Panc1 (cell line): ENCODE results near the gene PARVB. TPM values are rescaled to one million over a fixed set of nuclear protein-coding genes. Genes with fewer than 3 reads are reported as not detected.

ENCODE experiments used
- ATAC-seq: fragments of 200-7000 bp; cut with Tn5 transposase; 2 replicates; pipeline ENCODE4 v1.9.1; 2020; ENCODE audit warnings: mild to moderate bottlenecking, moderate library complexity
- BruUV-seq: library from RNA; stranded (reverse); fragments of 400-500 nt; replicated peaks from 2 replicates; lab custom pipeline; 2021; lab: Mats Ljungman, UMichigan
- CTCF ChIA-PET: fragments of 300-600 bp; sonication (Branson Sonifier 250); formaldehyde crosslinking; loops from one replicate; lab custom pipeline; 2022; ENCODE audit warnings: antibody characterized with exemption; lab: Charles Lee
- POLR2A ChIA-PET: fragments of 300-600 bp; sonication (Branson Sonifier 250); formaldehyde crosslinking; loops from one replicate; lab custom pipeline; 2022; ENCODE audit warnings: antibody characterized with exemption; lab: Charles Lee
- DNase-seq: peaks from one replicate; pipeline ENCODE4 v3.0.0-alpha.2; 2010; ENCODE audit warnings: low read depth, low spot score
- H3K27ac ChIP-seq: 2 replicates; pipeline ENCODE4 v1.5.1; 2011; ENCODE audit warnings: mild to moderate bottlenecking, low read length, inconsistent platforms
- H3K27me3 ChIP-seq: fragments of 200-500 bp; sonication (Bioruptor generic); 2 replicates; pipeline ENCODE4 v1.6.0; 2014; ENCODE audit warnings: low read length, inconsistent platforms; ENCODE audit not compliant: control insufficient read depth, insufficient read depth
- H3K36me3 ChIP-seq: fragments of 200-500 bp; sonication (Bioruptor generic); 2 replicates; pipeline ENCODE4 v1.5.1; 2014; ENCODE audit warnings: inconsistent platforms, mild to moderate bottlenecking, low read length, moderate library complexity; ENCODE audit not compliant: control insufficient read depth, insufficient read depth
- H3K4me1 ChIP-seq: 2 replicates; pipeline ENCODE4 v1.5.1; 2011; ENCODE audit warnings: inconsistent platforms, mild to moderate bottlenecking, low read length, moderate library complexity; ENCODE audit not compliant: control insufficient read depth, insufficient read depth
- H3K4me3 ChIP-seq, 2 experiments: 2 replicates each; pipeline ENCODE4 v1.5.1; 2011 to 2012; ENCODE audit warnings: low read depth in 2 of 2, low read length in 2 of 2, mild to moderate bottlenecking in 2 of 2, inconsistent platforms in 1 of 2, moderate library complexity in 1 of 2
- H3K9me3 ChIP-seq: fragments of 200-500 bp; sonication (Bioruptor generic); 2 replicates; pipeline ENCODE4 v1.5.1; 2014; ENCODE audit warnings: low read depth, mild to moderate bottlenecking, inconsistent platforms, low read length, moderate library complexity; ENCODE audit not compliant: control insufficient read depth, insufficient read depth
- POLR2AphosphoS5 ChIP-seq: IDR thresholded peaks from 2 replicates; pipeline ENCODE4 v1.6.1; 2012; ENCODE audit warnings: mild to moderate bottlenecking, low read depth, low read length, moderate library complexity
- SIN3A ChIP-seq: IDR thresholded peaks from 2 replicates; pipeline ENCODE4 v1.6.1; 2012; ENCODE audit warnings: low read depth, mild to moderate bottlenecking, low read length, moderate library complexity, borderline replicate concordance; ENCODE audit not compliant: insufficient read depth
- TCF7L2 ChIP-seq: IDR thresholded peaks from 2 replicates; pipeline ENCODE4 v1.6.1; 2011; ENCODE audit warnings: mild to moderate bottlenecking, low read depth, low read length, inconsistent platforms
- in situ Hi-C: cut with HindIII; loops from 2 replicates; pipeline ENCODE4 v1.10.0; 2016; ENCODE audit warnings: low sequenced_read_pairs, low pct_unique_long_range_greater_than_20kb
- intact Hi-C: fragments of 100-400 bp; cut with micrococcal nuclease; formaldehyde crosslinking; loops from one replicate; pipeline ENCODE4 v1.10.0; 2022; ENCODE audit not compliant: unreplicated experiment
- total RNA-seq: library from RNA; stranded (reverse); gene quantifications from one replicate; pipeline ENCODE4 v1.2.1, GENCODE V29; 2021; ENCODE audit not compliant: unreplicated experiment
- TF ChIP-seq, protein P1 (sequence below), 2 experiments: IDR thresholded peaks; 2 replicates each; pipeline ENCODE4 v1.6.1; 2011 to 2012; ENCODE audit warnings: low read depth in 2 of 2, control low read depth in 1 of 2, low read length in 1 of 2, mild to moderate bottlenecking in 1 of 2, moderate library complexity in 1 of 2; ENCODE audit not compliant: insufficient read depth in 1 of 2
- TF ChIP-seq, protein P2 (sequence below): fragments of 450-650 bp; IDR thresholded peaks from 2 replicates; pipeline ENCODE4 v1.5.1; 2017; ENCODE audit warnings: mild to moderate bottlenecking

The PARVB gene
- total RNA-seq, 1 experiment from 2014 or later = 28.1 TPM

DNA sequence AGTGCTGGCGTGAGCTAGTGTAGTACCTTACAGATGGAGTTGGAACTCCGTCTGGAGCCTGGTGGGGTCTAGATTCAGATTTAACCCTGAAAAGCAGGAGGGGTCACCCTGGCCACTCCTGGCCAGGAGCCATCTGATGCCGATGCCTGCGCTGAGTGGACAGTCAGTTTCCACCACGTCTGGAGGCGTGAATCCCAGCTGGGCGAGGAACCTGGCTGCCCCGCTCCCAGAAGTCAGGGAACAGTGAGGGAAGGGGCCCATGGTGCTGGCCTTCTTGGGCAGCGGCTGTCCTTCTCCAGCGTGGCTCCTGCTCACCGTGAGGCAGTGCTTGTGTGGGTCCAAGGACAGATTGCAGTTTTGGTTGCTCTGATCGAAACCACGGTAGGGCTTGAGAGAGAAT lies 76.3 kb downstream of the PARVB start:
- ATAC-seq = no peak
- H3K4me3 ChIP-seq = no peak overlapping the region
- ChIA-PET CTCF (no interaction called here), POLR2A (no interaction called here)
- no peak for DNase-seq
- no peaks in the 10 kb centered on the region for H3K4me1 ChIP-seq
- no peaks in the 10 kb centered on the region for H3K9me3 ChIP-seq
- BruUV-seq = no TSS peak
- no peaks in the 10 kb centered on the region for H3K36me3 ChIP-seq
- intact Hi-C loops (no loop called here), in situ Hi-C loops (no loop called here)
- no peak overlapping the region for H3K27ac ChIP-seq
- TF ChIP-seq, protein P1, sequence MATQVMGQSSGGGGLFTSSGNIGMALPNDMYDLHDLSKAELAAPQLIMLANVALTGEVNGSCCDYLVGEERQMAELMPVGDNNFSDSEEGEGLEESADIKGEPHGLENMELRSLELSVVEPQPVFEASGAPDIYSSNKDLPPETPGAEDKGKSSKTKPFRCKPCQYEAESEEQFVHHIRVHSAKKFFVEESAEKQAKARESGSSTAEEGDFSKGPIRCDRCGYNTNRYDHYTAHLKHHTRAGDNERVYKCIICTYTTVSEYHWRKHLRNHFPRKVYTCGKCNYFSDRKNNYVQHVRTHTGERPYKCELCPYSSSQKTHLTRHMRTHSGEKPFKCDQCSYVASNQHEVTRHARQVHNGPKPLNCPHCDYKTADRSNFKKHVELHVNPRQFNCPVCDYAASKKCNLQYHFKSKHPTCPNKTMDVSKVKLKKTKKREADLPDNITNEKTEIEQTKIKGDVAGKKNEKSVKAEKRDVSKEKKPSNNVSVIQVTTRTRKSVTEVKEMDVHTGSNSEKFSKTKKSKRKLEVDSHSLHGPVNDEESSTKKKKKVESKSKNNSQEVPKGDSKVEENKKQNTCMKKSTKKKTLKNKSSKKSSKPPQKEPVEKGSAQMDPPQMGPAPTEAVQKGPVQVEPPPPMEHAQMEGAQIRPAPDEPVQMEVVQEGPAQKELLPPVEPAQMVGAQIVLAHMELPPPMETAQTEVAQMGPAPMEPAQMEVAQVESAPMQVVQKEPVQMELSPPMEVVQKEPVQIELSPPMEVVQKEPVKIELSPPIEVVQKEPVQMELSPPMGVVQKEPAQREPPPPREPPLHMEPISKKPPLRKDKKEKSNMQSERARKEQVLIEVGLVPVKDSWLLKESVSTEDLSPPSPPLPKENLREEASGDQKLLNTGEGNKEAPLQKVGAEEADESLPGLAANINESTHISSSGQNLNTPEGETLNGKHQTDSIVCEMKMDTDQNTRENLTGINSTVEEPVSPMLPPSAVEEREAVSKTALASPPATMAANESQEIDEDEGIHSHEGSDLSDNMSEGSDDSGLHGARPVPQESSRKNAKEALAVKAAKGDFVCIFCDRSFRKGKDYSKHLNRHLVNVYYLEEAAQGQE (IDR thresholded peaks at IDR 0.05; ENCODE audit: insufficient read depth in 1 of 2, low read depth in 2 of 2, low read length in 1 of 2) = no peak
- TF ChIP-seq SIN3A = no peak
- TF ChIP-seq TCF7L2 = no peak
- no peak for TF ChIP-seq POLR2AphosphoS5
- TF ChIP-seq, protein P2, sequence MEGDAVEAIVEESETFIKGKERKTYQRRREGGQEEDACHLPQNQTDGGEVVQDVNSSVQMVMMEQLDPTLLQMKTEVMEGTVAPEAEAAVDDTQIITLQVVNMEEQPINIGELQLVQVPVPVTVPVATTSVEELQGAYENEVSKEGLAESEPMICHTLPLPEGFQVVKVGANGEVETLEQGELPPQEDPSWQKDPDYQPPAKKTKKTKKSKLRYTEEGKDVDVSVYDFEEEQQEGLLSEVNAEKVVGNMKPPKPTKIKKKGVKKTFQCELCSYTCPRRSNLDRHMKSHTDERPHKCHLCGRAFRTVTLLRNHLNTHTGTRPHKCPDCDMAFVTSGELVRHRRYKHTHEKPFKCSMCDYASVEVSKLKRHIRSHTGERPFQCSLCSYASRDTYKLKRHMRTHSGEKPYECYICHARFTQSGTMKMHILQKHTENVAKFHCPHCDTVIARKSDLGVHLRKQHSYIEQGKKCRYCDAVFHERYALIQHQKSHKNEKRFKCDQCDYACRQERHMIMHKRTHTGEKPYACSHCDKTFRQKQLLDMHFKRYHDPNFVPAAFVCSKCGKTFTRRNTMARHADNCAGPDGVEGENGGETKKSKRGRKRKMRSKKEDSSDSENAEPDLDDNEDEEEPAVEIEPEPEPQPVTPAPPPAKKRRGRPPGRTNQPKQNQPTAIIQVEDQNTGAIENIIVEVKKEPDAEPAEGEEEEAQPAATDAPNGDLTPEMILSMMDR = no peak
- H3K27me3 ChIP-seq = no peaks in the 10 kb centered on the region

DNA sequence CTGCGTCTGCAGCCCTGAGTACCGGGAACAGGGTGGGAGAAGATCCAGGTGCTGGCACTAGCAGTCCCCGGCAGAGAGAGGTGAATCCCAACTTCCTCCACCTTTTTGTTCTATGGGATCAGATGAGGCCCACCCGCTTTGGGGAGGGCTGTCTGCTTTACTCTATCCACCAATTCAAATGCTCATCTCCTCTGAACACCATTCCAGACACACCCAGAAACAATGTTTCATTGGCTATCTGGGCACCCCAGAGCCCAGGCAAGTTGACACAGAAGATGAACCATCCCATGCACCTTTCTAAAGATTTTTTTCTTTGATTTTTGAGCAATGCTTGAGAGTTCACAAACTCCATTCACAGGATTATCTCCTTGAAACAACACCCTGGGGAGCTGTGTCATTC lies 78.0 kb downstream of the PARVB start:
- ChIA-PET CTCF (no interaction called here), POLR2A (no interaction called here)
- TF ChIP-seq TCF7L2 = no peak
- TF ChIP-seq, protein P2 = no peak
- TF ChIP-seq SIN3A = no peak
- TF ChIP-seq POLR2AphosphoS5 = no peak
- TF ChIP-seq, protein P1 (IDR thresholded peaks at IDR 0.05; ENCODE audit: insufficient read depth in 1 of 2, low read depth in 2 of 2, low read length in 1 of 2) = no peak
- no peak overlapping the region for H3K4me3 ChIP-seq
- H3K27me3 ChIP-seq = no peaks in the 10 kb centered on the region
- no peak overlapping the region for H3K27ac ChIP-seq
- BruUV-seq = no TSS peak
- in situ Hi-C loops (no loop called here), intact Hi-C loops (no loop called here)
- no peaks in the 10 kb centered on the region for H3K36me3 ChIP-seq
- ATAC-seq = no peak
- H3K4me1 ChIP-seq = no peaks in the 10 kb centered on the region
- H3K9me3 ChIP-seq = no peaks in the 10 kb centered on the region
- no peak for DNase-seq
